Stimulated activated memory B cell treated with anti-CD40 and anti-IgM and Interleukin-4, amounts not matched to agents 10 μg/mL and 1 μg/mL and 100 μg/mL, for 72 hours (primary cell): ENCODE measurements around the gene PUM2.

Experiments used
- ATAC-seq: fragments of 150-1000 bp; cut with Tn5 transposase; 2 replicates; pipeline ENCODE4 v1.10.0; 2021
- H3K27ac Mint-ChIP-seq: one replicate; pipeline ENCODE4 v1.8.0; 2022; ENCODE audit warnings: mild to moderate bottlenecking, mixed read lengths
- H3K27me3 Mint-ChIP-seq: one replicate; pipeline ENCODE4 v1.8.0; 2022; ENCODE audit warnings: mixed read lengths
- H3K36me3 Mint-ChIP-seq: one replicate; pipeline ENCODE4 v1.8.0; 2022; ENCODE audit warnings: mixed read lengths
- H3K4me1 Mint-ChIP-seq: one replicate; pipeline ENCODE4 v1.8.0; 2022; ENCODE audit warnings: mixed read lengths
- H3K4me3 Mint-ChIP-seq: one replicate; pipeline ENCODE4 v1.8.0; 2022; ENCODE audit warnings: mild to moderate bottlenecking, moderate library complexity, mixed read lengths
- H3K9me3 Mint-ChIP-seq: one replicate; pipeline ENCODE4 v1.8.0; 2022; ENCODE audit warnings: mixed read lengths

The PUM2 gene

DNA sequence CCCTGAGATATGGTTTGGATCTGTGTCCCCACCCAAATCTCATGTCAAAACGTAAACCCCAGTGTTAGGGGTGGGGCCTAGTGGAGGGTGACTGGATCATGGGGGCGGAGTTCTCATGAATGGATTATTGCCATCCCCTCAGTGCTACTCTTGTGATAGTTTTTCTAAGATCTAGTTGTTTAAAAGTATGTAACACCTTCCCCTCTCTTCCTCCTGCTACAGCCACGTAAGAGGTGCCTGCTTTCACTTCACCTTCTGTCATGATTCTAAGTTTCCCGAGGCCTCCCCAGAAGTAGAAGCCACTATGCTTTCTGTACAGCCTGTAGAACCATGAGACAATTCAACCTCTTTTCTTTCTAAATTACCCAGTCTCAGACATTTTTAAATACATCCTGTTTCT lies 16.9 kb downstream of the PUM2 start:
- H3K4me3 Mint-ChIP-seq: no peak overlapping the region
- peak overlapping the region; percentile 51 for H3K27ac Mint-ChIP-seq
- H3K4me1 Mint-ChIP-seq: peaks cover 85% of the 10 kb centered on the region
- H3K27me3 Mint-ChIP-seq: no peaks in the 10 kb centered on the region
- H3K36me3 Mint-ChIP-seq: peaks cover 33% of the 10 kb centered on the region
- peak; percentile 86 for ATAC-seq
- peaks cover 5% of the 10 kb centered on the region for H3K9me3 Mint-ChIP-seq

DNA sequence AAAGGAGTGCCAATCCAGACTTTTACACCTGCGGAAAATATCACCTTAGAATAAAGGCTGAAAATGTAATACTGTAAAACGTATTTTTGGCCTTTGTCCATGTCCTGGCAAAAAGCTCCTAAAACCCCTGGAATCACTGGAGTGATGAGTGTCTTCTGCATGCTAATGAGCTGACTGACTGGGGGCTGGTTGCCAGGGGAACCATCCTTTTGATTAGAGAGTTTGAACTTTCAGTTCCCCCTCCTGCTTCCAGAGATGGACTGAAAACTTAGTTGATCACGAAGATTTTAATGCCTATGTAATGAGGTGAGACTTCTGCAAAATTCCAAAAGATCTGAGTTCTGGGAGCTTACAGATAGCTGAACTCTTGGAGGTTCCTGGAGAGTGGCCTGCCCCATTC lies 20.5 kb downstream of the PUM2 start:
- Mint-ChIP-seq H3K4me3 (peak overlapping the region; percentile 32), H3K4me1 (peaks cover 77% of the 10 kb centered on the region), H3K27ac (peak overlapping the region; percentile 79), H3K9me3 (peaks cover 5% of the 10 kb centered on the region), H3K27me3 (no peaks in the 10 kb centered on the region), H3K36me3 (peaks cover 53% of the 10 kb centered on the region)
- peak; percentile 80 for ATAC-seq

DNA sequence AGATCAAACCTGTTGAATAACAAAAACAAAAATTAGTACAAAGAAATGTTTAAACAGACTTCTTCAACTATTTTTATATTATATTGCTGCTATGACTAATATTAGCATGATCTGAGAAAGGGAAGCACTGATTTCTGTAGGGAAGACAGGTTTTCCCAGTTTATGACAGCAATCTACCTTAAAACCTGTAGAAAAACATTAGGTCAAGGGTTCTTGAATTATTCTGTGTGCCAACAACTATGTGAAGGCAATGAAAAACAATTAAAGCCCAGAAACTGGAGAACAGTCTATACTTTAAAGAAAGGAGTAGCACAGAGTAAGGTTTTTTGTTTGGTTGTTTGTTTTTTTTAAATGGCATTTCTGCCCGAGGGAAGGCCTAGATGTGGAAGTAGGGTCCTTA lies 23.3 kb downstream of the PUM2 start:
- H3K4me1 Mint-ChIP-seq: peaks cover 75% of the 10 kb centered on the region
- no peak overlapping the region for H3K27ac Mint-ChIP-seq
- H3K4me3 Mint-ChIP-seq: no peak overlapping the region

DNA sequence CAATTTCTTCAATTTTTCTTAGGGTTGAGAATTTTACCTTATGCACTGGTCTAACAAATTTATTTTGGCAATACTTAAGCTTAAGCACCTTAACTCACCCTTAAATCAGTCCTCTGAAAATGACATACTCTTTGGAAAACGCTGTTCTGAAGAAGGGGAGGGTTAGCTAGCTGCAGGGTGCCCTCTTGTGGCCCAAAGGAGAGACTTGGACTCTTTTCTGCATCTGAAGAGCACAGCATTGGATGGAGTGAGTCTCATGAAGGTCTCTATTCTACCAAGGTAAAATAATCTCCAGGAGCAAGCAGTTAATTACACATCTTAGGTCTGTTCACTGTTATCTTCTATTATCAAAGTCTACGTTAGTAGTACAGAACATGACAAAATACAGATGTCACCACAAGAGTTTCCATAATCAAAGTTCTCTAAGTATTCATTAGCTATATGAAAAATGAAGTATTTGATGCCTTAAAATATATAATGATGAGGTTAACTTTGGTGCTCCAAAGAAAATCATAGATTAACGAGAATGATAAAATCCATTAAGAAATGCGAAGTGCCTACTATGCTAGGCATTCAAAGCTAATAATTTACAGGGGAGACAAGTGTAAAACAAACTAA lies 24.4 kb downstream of the PUM2 start:
- H3K27me3 Mint-ChIP-seq: no peaks in the 10 kb centered on the region
- no peak overlapping the region for H3K4me3 Mint-ChIP-seq
- ATAC-seq: no peak
- H3K9me3 Mint-ChIP-seq: peaks cover 5% of the 10 kb centered on the region
- peaks cover 73% of the 10 kb centered on the region for H3K4me1 Mint-ChIP-seq
- H3K36me3 Mint-ChIP-seq: peaks cover 68% of the 10 kb centered on the region
- H3K27ac Mint-ChIP-seq: peak overlapping the region; percentile 19

More for the DNA sequence above, 23.3 kb downstream of the PUM2 start:
- ATAC-seq: no peak
- no peaks in the 10 kb centered on the region for H3K27me3 Mint-ChIP-seq
- peaks cover 69% of the 10 kb centered on the region for H3K36me3 Mint-ChIP-seq
- peaks cover 5% of the 10 kb centered on the region for H3K9me3 Mint-ChIP-seq

DNA sequence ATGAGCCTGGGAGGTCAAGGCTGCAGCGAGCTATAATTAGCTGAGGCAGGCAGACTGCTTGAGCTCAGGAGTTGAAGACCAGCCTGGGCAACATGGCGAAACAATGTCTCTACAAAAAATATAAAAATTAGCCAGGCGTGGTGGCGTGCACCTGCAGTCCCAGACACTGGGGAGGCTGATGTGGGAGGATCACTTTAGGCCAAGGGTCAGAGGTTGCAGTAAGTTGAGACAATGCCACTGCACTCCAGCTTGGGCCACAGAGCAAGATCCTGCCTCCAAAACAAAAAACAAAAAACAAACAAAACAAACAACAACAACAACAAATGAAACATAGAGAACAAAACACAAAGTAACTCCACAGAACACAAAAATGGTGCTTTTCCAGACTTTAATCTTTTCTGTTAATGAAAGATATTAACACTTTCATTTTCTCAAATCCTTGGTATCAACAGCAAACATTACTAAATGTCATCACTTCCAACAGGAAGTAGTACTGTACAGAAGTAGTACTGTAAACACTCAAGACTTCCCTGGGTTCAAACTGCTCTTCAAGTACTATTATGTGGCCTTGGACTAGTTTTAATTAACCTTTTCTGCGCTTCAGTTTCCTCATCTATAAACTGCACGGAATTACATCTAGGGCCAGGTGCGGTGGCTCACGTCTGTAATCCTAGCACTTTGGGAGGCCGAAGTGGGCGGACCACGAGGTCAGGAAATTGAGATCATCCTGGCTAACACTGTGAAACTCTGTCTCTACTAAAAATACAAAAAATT lies 27.9 kb downstream of the PUM2 start:
- Mint-ChIP-seq H3K4me1 (peaks cover 61% of the 10 kb centered on the region), H3K27ac (no peak overlapping the region), H3K4me3 (no peak overlapping the region), H3K9me3 (no peaks in the 10 kb centered on the region), H3K36me3 (peaks cover 72% of the 10 kb centered on the region), H3K27me3 (no peaks in the 10 kb centered on the region)
- ATAC-seq: no peak

DNA sequence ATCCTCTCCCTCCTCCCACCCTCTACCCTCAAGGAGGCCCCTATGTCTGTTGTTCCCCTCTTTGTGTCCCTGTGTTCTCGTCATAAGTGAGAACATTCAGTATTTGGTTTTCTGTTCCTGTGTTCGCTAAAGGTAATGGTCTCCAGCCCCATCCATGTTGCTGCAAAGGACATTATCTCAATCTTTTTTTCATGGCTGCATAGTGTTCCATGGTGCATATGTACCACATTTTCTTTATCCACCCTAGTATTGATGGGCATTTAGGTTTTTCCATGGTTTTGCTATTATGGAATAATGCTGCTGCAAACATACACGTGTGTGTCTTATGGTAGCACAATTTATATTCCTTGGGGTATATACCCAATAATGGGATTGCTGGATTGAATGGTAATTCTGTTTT lies 33.0 kb downstream of the PUM2 start:
- no peak overlapping the region for H3K4me3 Mint-ChIP-seq
- no peaks in the 10 kb centered on the region for H3K27me3 Mint-ChIP-seq
- H3K36me3 Mint-ChIP-seq: peaks cover 76% of the 10 kb centered on the region
- H3K9me3 Mint-ChIP-seq: no peaks in the 10 kb centered on the region
- H3K27ac Mint-ChIP-seq: no peak overlapping the region
- H3K4me1 Mint-ChIP-seq: peaks cover 38% of the 10 kb centered on the region
- ATAC-seq: no peak

DNA sequence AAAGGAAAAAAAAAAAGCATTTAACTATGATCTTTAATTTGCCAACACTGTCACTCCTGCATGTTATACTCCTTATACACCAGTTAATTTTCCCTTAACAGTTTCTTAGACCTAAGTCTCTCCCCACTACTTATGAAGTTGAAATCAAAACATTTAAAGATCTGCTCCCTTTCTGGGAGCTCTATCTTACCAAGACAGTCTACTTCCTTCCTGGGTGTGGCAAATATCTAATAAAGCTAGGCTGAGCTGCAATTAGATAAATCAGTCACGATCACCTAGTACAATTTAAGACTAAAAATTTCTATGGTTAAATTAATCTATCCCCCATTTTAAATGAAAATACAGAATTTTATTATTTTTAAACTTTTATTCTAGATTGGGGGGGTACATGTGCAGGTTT lies 33.4 kb downstream of the PUM2 start:
- no peaks in the 10 kb centered on the region for H3K27me3 Mint-ChIP-seq
- ATAC-seq: no peak
- no peaks in the 10 kb centered on the region for H3K9me3 Mint-ChIP-seq
- H3K4me1 Mint-ChIP-seq: peaks cover 36% of the 10 kb centered on the region
- peaks cover 75% of the 10 kb centered on the region for H3K36me3 Mint-ChIP-seq
- H3K27ac Mint-ChIP-seq: no peak overlapping the region
- no peak overlapping the region for H3K4me3 Mint-ChIP-seq

DNA sequence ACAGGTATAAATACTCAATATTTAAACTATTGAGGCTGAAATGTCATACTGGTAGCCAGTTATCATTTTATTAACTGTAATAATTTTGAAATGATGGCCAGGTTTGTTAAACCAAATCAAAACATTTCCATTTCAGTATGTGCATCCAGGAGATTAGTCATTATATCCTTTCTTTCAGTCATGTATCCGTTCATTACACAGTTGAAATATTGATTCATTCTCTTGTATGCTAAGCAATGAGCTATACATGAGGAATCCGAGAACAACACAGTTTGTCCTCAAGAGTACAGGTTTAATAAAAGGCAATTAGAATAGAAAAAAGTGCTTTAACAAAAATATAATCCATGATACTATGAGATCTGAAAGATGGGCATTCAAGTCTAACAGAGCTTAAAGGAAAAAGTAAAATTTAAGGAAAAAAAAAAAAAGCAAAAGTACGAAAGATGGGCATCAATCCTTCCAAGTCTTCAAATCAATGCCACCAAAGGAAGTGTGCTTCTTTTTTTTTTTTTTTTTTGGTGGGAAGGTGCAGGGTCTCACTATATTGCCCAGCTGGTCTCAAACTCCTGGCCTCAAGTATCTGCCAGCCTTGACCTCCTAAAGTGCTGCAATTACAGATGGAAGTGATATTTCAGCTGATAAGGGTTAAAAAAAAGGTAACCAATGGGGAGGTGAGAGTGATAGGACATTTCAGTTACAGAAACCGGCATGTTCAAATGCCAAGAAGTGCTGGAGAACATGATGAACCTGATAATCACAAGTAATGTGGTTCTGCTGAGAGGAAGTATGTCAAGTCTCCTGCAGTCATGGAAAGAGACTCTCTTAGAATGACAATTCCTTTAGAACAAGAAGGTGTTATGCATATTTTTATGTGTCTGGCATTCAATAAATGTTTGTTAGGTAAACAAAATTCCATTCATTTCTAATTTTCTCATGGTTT lies 35.8 kb downstream of the PUM2 start:
- Mint-ChIP-seq H3K36me3 (peaks cover 64% of the 10 kb centered on the region), H3K4me3 (no peak overlapping the region), H3K4me1 (peaks cover 19% of the 10 kb centered on the region), H3K9me3 (no peaks in the 10 kb centered on the region), H3K27ac (no peak overlapping the region), H3K27me3 (no peaks in the 10 kb centered on the region)
- no peak for ATAC-seq

DNA sequence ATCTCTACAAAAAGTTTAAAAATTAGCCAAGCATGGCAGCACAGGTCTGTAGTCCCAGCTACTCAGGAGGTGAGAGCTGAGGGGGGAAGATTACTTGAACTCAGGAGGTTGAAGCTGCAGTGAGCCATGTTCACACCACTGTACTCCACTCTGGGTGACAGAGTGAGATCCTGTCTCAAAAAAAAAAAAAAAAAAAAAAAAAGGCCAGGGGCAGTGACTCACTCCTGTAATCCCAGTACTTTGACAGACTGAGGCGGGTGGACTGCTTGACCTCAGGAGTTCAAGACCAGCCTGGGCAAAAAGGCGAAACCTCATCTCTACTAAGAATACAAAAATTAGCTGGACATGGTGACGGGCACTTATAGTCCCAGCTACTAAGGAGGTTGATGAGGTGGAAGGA lies 37.0 kb downstream of the PUM2 start:
- Mint-ChIP-seq H3K27ac (no peak overlapping the region), H3K9me3 (no peaks in the 10 kb centered on the region), H3K4me1 (peaks cover 8% of the 10 kb centered on the region), H3K36me3 (peaks cover 52% of the 10 kb centered on the region), H3K27me3 (no peaks in the 10 kb centered on the region), H3K4me3 (no peak overlapping the region)
- no peak for ATAC-seq

DNA sequence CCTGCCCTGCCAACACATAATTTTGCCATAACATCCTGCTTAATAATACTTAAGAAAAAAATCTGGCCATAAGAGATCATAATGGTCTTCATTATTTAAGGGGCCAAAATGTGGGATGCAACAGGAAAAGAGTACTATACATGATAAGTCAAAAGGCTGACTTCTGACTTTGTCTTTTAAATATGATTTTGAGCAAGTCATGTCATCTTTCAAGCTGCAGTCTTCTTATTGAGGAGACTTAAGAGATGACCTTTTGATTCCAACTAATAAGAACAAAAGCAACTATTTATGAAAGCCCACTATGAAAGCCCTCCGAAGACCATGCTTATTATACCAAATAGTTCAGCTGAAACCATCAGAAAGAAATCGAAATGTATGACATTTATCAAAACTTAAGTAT lies 41.6 kb downstream of the PUM2 start:
- peaks cover 8% of the 10 kb centered on the region for H3K4me1 Mint-ChIP-seq
- no peaks in the 10 kb centered on the region for H3K27me3 Mint-ChIP-seq
- no peak overlapping the region for H3K27ac Mint-ChIP-seq
- no peak overlapping the region for H3K4me3 Mint-ChIP-seq
- no peaks in the 10 kb centered on the region for H3K9me3 Mint-ChIP-seq
- no peak for ATAC-seq
- peaks cover 36% of the 10 kb centered on the region for H3K36me3 Mint-ChIP-seq

DNA sequence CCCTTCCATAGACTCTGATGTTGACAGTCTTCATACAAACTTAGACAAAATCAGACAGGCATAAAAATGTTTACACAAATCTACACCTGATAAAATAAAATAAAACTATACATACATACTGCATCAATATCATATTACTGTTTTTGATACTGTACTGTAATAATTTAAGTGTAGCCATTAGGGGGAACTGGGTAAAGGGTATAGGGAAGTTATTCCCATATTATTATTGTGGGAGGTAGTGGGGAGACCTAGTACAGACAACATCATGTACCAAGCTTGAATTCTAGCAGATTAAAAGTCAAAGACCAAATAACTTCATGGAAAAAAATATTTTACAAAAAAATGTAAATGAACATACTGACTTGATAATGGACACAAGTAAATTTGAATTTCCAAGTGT lies 43.3 kb downstream of the PUM2 start:
- Mint-ChIP-seq H3K27ac (no peak overlapping the region), H3K9me3 (no peaks in the 10 kb centered on the region), H3K4me3 (no peak overlapping the region), H3K27me3 (no peaks in the 10 kb centered on the region), H3K36me3 (peaks cover 41% of the 10 kb centered on the region), H3K4me1 (no peaks in the 10 kb centered on the region)
- ATAC-seq: no peak

DNA sequence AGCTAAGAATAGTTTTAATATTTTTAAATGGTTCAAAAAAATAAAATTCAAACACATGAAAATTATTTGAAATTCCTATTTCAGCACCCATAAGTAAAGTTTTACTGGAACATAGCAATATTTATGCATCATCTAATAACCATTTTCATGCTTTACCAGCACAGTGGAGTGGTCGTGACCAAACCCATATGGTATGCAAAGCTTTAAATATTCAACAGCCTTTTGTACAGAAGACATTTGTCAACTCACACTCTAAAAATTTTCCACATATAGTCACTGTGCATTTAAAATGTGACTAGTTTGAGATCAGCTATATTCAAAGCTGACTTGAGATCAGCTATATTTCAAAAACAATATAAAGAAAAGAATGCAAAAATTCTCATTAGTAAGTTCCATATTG lies 46.2 kb downstream of the PUM2 start:
- Mint-ChIP-seq H3K4me1 (no peaks in the 10 kb centered on the region), H3K27me3 (no peaks in the 10 kb centered on the region), H3K4me3 (no peak overlapping the region), H3K9me3 (no peaks in the 10 kb centered on the region), H3K27ac (no peak overlapping the region), H3K36me3 (peaks cover 44% of the 10 kb centered on the region)
- no peak for ATAC-seq

DNA sequence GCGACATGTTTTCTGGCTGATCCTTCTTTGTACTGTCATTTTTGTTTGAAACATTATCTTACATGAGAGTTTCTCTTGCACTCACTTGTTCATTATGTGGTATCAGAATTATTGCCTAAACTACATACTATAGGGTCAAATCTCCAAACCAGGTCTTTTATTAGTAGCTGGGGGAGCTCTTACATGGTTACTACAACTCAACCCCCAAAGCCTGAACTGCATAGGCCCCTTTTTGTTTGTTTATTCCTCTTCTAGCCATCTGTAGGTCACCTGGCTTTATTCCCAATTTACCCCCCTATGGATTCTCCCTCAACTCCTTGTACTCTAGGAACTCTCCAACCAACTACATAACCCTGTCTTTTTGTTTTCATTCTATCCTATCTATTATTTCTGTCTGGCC lies 46.7 kb downstream of the PUM2 start:
- ATAC-seq: no peak
- H3K4me3 Mint-ChIP-seq: no peak overlapping the region
- peaks cover 44% of the 10 kb centered on the region for H3K36me3 Mint-ChIP-seq
- H3K4me1 Mint-ChIP-seq: no peaks in the 10 kb centered on the region
- H3K9me3 Mint-ChIP-seq: no peaks in the 10 kb centered on the region
- H3K27ac Mint-ChIP-seq: no peak overlapping the region
- no peaks in the 10 kb centered on the region for H3K27me3 Mint-ChIP-seq

DNA sequence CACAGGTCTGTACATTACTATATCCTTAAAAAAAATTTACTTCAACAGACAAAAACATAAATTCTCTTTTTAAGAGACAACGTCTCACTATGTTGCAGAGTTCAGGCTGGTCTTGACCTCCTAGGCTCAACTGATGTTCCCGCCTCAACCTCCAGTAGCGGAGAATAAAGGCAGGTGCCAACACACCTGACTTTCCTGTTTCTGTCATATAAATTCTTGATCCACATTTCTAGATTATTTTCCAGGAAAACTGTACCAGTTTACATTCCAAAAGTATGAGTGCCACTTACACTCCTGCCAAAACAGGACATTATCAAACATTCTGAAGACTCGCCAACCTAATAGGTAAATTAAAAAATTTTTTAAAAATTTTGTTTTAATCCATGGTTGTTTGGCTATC lies 48.6 kb downstream of the PUM2 start:
- no peak overlapping the region for H3K27ac Mint-ChIP-seq
- no peak for ATAC-seq
- H3K36me3 Mint-ChIP-seq: peaks cover 49% of the 10 kb centered on the region
- H3K4me3 Mint-ChIP-seq: no peak overlapping the region
- no peaks in the 10 kb centered on the region for H3K27me3 Mint-ChIP-seq
- no peaks in the 10 kb centered on the region for H3K9me3 Mint-ChIP-seq
- H3K4me1 Mint-ChIP-seq: no peaks in the 10 kb centered on the region

DNA sequence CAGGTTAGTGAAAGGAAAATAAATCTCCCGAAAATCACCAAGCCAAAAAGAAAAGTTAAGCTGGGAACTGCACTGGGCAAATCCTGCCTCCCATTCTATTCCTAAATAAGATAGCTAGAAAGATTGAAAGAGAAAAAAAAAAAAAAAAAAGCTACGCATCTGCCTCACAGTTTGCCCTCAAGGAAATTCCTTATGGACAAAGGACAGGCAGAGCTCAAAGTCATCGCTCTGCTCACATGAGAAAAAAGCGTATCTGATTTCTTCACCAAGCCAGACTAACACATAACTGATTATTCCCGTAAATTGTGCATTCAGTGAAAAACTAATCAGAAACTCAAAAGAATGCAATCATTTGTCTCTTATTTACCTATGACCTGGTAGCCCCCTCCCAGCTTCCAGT lies 50.0 kb downstream of the PUM2 start:
- Mint-ChIP-seq H3K4me3 (no peak overlapping the region), H3K27me3 (no peaks in the 10 kb centered on the region), H3K4me1 (no peaks in the 10 kb centered on the region), H3K27ac (no peak overlapping the region), H3K9me3 (no peaks in the 10 kb centered on the region), H3K36me3 (peaks cover 46% of the 10 kb centered on the region)
- no peak for ATAC-seq
